Endodermal cell (in vitro differentiated cells): ENCODE results near the gene GDF9. TPM values are rescaled to one million over a fixed set of nuclear protein-coding genes. Genes with fewer than 3 reads are reported as not detected.

Source experiments
- DNase-seq: peaks from one replicate; pipeline ENCODE4 v3.0.0-alpha.2; 2017
- H3K27ac ChIP-seq: 2 replicates; pipeline ENCODE4 v1.5.1; 2013; ENCODE audit warnings: mild to moderate bottlenecking, low read depth, low read length, moderate library complexity
- H3K27me3 ChIP-seq: 2 replicates; pipeline ENCODE4 v1.6.1; 2013; ENCODE audit warnings: mild to moderate bottlenecking, low read length, moderate library complexity; ENCODE audit not compliant: insufficient read depth, control insufficient read depth, poor library complexity, severe bottlenecking
- H3K36me3 ChIP-seq: 2 replicates; pipeline ENCODE4 v1.7.0; 2013; ENCODE audit warnings: mild to moderate bottlenecking, low read length, moderate library complexity; ENCODE audit not compliant: control insufficient read depth, insufficient read depth
- H3K4me1 ChIP-seq: one replicate; pipeline ENCODE4 v1.7.0; 2013; ENCODE audit warnings: low read length; ENCODE audit not compliant: control insufficient read depth, insufficient read depth
- H3K4me3 ChIP-seq: 2 replicates; pipeline ENCODE4 v1.5.1; 2013; ENCODE audit warnings: mild to moderate bottlenecking, low read length, moderate library complexity
- H3K9ac ChIP-seq: 2 replicates; pipeline ENCODE4 v1.6.1; 2013; ENCODE audit warnings: mild to moderate bottlenecking, low read length, moderate library complexity; ENCODE audit not compliant: poor library complexity, severe bottlenecking; ENCODE audit errors: extremely low read depth
- H3K9me3 ChIP-seq: 2 replicates; pipeline ENCODE4 v1.6.1; 2013; ENCODE audit warnings: mild to moderate bottlenecking, low read length, moderate library complexity; ENCODE audit not compliant: control insufficient read depth
- H3K27ac Mint-ChIP-seq: 2 replicates; pipeline ENCODE4 v1.8.0; 2020; ENCODE audit warnings: mixed read lengths
- H3K27me3 Mint-ChIP-seq: 2 replicates; pipeline ENCODE4 v1.8.0; 2021; ENCODE audit warnings: mild to moderate bottlenecking, mixed read lengths; ENCODE audit not compliant: insufficient read depth
- H3K36me3 Mint-ChIP-seq: 2 replicates; pipeline ENCODE4 v1.8.0; 2020; ENCODE audit warnings: low read depth, mixed read lengths
- H3K4me1 Mint-ChIP-seq: 2 replicates; pipeline ENCODE4 v1.8.0; 2020; ENCODE audit warnings: mixed read lengths
- H3K4me3 Mint-ChIP-seq: 2 replicates; pipeline ENCODE4 v1.8.0; 2020; ENCODE audit warnings: mild to moderate bottlenecking, moderate library complexity, mixed read lengths
- H3K9me3 Mint-ChIP-seq: 2 replicates; pipeline ENCODE4 v1.8.0; 2020; ENCODE audit warnings: mild to moderate bottlenecking, mixed read lengths
- CTCF ChIP-seq: fragments of 200-600 bp; sonication (generic); conservative IDR thresholded peaks from 2 replicates; pipeline ENCODE4 v1.5.0; 2021; ENCODE audit warnings: antibody characterized with exemption, mild to moderate bottlenecking
- WGBS, 2 experiments: methylation state at CpG; one replicate each; pipeline versions ENCODE4 v1.1.5 to v1.1.7; 2013; ENCODE audit warnings: missing lambda C conversion rate in 2 of 2, mixed read lengths in 1 of 2; ENCODE audit not compliant: insufficient coverage in 1 of 2, insufficient read length in 1 of 2; 5-methylcytosine and 5-hydroxymethylcytosine counted together
- total RNA-seq, 2 donors: library from RNA; stranded (reverse); fragmentation: NEBNext Ultra II Directional in 1 of 2; extraction: Animal tissue kit (Norgen Biotek cat#: 25700) in 1 of 2; gene quantifications; 2 replicates in 1 of 2; 3 replicates in 1 of 2; pipeline ENCODE4 v1.2.1, GENCODE V29; 2021

The GDF9 gene
- total RNA-seq, 2 donors from 2014 or later: 0.26 to 0.33 TPM

- peaks cover 72% of the 10 kb centered on the region for H3K27me3 ChIP-seq
- peaks cover 61% of the 10 kb centered on the region for H3K27me3 Mint-ChIP-seq
These were observed 37.3 kb downstream of the GDF9 start for GRCh38 chr5:132828846-132829494.

GRCh38 chr5:132827943-132828673 lies 38.2 kb downstream of the GDF9 start:
- peaks cover 73% of the 10 kb centered on the region for H3K27me3 ChIP-seq
- no peaks in the 10 kb centered on the region for H3K9me3 Mint-ChIP-seq
- TF ChIP-seq CTCF: no peak
- H3K27ac ChIP-seq: no peak overlapping the region
- 86 to 91% methylated on average over 1 to 4 of the region's 4 CpGs for WGBS, 2 experiments
- peaks cover 59% of the 10 kb centered on the region for H3K27me3 Mint-ChIP-seq
- H3K4me1 Mint-ChIP-seq: peaks cover 17% of the 10 kb centered on the region
- H3K9ac ChIP-seq: no peak overlapping the region
- H3K27ac Mint-ChIP-seq: no peak overlapping the region
- H3K4me1 ChIP-seq: peaks cover 4% of the 10 kb centered on the region
- no peak overlapping the region for H3K4me3 ChIP-seq
- no peak for DNase-seq
- H3K9me3 ChIP-seq: no peaks in the 10 kb centered on the region
- no peaks in the 10 kb centered on the region for H3K36me3 ChIP-seq
- H3K4me3 Mint-ChIP-seq: no peak overlapping the region
- peaks cover 3% of the 10 kb centered on the region for H3K36me3 Mint-ChIP-seq

More at GRCh38 chr5:132828846-132829494, 37.3 kb downstream of the GDF9 start:
- H3K4me1 Mint-ChIP-seq: peaks cover 17% of the 10 kb centered on the region
- WGBS, 2 experiments: 76 to 94% methylated on average over 3 to 4 of the region's 4 CpGs
- peaks cover 3% of the 10 kb centered on the region for H3K36me3 Mint-ChIP-seq
- H3K9ac ChIP-seq: no peak overlapping the region
- no peaks in the 10 kb centered on the region for H3K36me3 ChIP-seq
- H3K27ac Mint-ChIP-seq: no peak overlapping the region
- H3K9me3 Mint-ChIP-seq: no peaks in the 10 kb centered on the region
- H3K4me1 ChIP-seq: no peaks in the 10 kb centered on the region
- DNase-seq: no peak
- H3K9me3 ChIP-seq: no peaks in the 10 kb centered on the region
- H3K4me3 Mint-ChIP-seq: peak overlapping the region; percentile 71
- peak overlapping the region; percentile 74 for H3K4me3 ChIP-seq
- no peak for TF ChIP-seq CTCF
- H3K27ac ChIP-seq: no peak overlapping the region

GRCh38 chr5:132826424-132827082 lies 39.7 kb downstream of the GDF9 start:
- Histone ChIP-seq H3K9me3 (no peaks in the 10 kb centered on the region), H3K36me3 (no peaks in the 10 kb centered on the region), H3K27ac (no peak overlapping the region), H3K4me1 (peaks cover 4% of the 10 kb centered on the region), H3K4me3 (no peak overlapping the region), H3K27me3 (peaks cover 71% of the 10 kb centered on the region), H3K9ac (no peak overlapping the region)
- DNase-seq: no peak
- peaks cover 3% of the 10 kb centered on the region for H3K36me3 Mint-ChIP-seq
- WGBS, 2 experiments: 82 to 86% methylated on average over 4 to 6 of the region's 6 CpGs
- no peaks in the 10 kb centered on the region for H3K9me3 Mint-ChIP-seq
- no peak for TF ChIP-seq CTCF
- peaks cover 17% of the 10 kb centered on the region for H3K4me1 Mint-ChIP-seq
- H3K27me3 Mint-ChIP-seq: peaks cover 54% of the 10 kb centered on the region
- no peak overlapping the region for H3K27ac Mint-ChIP-seq
- peak overlapping the region; percentile 42 for H3K4me3 Mint-ChIP-seq
